HTERT RPE-1 (cell line): ENCODE results near the gene B4GALT4.
"Not testable (repeated sequence)": the region's sequence is repeated elsewhere in the genome, so short reads cannot be mapped to it uniquely, and the experiment has no call there.

ENCODE experiments used
- in situ Hi-C: fragments of 300-500 bp; cut with MboI; formaldehyde crosslinking; loops from 4 replicates; pipeline ENCODE4 v1.14.3; 2020; ENCODE audit warnings: low sequenced_read_pairs

B4GALT4 gene, protein sequence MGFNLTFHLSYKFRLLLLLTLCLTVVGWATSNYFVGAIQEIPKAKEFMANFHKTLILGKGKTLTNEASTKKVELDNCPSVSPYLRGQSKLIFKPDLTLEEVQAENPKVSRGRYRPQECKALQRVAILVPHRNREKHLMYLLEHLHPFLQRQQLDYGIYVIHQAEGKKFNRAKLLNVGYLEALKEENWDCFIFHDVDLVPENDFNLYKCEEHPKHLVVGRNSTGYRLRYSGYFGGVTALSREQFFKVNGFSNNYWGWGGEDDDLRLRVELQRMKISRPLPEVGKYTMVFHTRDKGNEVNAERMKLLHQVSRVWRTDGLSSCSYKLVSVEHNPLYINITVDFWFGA

DNA sequence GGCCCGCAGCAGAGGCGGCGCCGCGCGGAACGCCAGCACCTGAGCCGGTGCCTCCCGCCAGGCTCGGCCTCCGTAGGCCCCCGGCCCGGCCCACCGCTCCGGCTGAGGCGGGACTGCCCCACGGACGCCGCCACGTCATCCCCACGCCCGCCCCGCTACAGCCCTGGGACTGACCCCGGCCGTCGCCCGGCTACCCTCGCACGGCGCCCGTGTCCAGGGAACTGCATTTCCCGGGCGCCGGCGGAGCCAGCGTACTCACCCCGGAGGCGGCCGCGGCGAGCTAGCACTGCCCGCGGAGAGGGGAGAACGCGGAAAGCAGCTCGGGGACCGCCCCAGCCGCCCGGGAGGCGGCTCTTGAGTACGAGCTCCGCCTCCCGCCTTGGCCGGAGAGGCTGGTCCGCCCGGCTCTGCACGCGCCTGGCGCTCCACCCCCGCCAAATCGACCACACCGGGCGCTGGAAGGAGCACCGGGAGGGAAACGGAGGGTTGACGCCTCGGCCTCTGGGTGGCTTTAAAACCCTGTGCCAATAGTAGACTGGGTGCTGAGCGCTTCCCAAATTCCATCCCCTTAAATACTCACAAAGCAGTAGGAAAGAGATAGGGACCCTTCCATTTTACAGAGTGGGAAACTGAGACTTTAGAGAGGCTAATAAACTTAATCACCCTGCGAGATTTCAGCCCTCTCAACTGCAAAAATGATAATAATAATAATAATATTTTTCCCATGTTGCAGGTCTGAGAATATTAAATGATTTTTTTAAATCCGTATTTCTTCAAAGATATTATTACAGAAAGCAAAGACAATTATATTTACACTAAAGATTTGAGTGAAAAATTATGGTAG, at the start of gene B4GALT4:
Gene B4GALT4, minus strand, starts transcription at position 288 of the 844 bp plus-strand sequence. CDS start 10,779 bp downstream, outside the sequence.
- in situ Hi-C loops: no loop called here

DNA sequence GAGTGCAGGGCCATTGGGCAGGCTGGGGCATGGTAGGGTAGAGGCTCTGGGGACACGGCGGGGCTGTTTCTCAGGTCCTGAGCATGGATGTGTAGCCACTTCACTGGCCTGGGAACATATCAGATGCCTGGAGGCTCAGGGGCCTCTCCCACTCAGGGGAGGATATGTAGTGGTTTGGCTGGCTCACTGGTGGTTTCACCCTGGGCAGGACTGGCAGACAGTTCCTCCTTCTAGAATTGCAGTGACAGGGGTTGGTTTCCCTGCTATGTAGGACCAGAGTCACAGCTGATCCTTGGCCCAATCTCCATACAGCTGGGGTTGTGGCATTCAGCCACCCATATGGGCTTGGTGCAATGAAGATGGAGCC, 48.7 kb upstream of the B4GALT4 start:
- in situ Hi-C loops: no loop called here

DNA sequence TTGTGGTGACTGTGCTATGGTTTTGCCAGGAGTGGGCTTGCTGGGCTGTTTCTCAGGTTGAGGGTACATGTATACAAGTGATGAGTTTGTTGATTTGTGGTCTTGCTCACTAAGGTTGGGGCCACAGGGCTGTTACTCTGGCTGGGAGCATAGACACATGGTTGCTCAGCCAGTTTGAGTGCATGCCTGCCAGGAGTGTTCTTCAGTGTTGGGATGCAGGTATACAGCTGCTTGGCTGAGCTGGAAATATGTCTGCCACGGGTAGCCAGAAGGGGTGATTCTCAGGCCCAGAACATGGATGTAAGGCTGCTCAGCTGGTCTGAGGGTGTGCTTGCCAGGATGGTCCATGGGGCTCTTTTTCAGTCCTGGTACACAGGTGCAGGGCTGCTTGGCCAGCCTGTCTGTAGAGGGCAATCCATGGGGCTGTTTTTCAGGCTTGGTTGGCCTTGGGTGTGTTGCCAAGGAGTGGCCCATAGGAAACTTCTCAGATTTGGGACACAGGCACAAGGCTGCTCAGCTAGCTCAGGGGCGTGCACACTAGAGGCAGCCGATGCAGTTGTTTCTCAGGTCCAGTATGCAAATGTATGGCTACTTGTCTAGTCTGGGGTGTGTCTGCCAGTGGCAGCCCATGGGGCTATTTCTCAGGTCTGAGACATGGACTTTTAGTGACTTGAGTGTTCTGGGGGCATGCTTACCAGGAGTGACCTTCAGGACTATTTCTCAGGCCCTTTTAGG, 48.2 kb upstream of the B4GALT4 start:
- in situ Hi-C loops: no loop called here

DNA sequence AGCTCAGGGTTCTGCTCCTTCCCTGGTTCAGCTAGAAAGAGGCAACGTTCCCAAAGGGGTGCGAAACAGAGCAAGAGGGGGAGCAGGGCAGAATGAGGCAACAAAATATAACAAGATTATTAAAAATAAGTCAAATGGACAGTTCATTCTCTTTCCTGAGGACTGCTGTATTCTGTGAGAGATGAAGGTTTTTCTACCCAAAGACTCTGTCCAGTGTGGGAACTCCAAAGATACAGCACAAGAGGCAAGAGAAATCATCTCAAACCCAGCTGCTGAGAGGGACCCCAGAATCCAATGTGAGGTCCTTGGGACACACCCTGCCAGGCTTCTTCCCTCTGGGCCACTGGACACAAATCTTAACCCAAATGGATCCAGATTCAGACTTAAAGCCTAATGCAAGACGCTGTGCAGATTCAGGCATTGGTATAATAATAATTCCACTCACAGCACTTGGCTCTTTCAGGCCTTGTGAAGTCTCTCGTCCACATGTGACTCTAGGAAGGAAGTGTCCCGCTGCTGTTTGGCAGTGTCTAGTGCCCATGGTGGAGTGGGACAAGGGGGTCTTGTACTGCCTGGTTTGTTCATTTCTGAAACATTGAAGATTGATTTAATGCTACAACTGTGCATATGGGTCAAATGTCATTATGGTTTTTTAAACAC, 39.0 kb upstream of the B4GALT4 start:
- in situ Hi-C loops: no loop called here

DNA sequence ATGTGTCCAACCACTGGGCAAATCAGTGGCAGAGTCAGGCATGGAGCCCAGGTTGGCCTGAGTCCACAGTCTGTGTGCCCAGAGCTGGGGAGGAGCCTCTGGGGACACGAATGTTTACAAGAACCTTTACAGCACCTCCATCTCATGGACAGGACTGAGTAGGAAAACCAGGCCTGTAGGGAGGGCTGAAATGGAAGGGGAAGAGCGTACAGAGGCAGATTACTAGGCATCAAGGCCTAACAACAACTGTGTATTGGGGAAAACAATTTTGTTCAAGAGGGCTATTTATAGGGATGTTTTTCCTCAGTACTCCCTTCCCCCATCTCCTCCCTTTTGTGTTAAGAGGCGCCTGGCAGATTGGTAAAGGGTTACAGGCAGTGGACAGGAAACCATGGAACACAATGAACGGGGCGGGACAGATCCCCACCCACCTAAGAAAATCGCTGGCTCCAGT, 38.5 kb upstream of the B4GALT4 start:
- in situ Hi-C loops: no loop called here

DNA sequence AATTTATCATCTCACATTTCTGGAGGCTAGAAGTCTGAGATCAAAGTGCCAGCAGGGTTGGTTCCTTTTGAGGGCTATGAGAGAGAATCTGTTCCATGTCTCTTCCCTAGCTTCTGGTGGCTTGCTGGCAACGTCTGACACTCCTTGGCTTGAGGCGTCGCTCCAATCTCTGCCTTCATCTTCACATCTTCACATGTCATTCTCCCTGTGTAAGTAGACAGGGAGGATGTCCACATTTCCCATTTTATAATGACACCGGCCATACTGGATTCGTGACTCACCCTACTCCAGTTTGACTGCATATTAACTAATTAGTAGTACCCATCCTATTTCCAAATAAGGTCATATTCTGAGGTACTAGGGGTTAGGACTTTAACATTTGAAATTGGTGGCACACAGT, 36.0 kb upstream of the B4GALT4 start:
- in situ Hi-C loops: no loop called here

DNA sequence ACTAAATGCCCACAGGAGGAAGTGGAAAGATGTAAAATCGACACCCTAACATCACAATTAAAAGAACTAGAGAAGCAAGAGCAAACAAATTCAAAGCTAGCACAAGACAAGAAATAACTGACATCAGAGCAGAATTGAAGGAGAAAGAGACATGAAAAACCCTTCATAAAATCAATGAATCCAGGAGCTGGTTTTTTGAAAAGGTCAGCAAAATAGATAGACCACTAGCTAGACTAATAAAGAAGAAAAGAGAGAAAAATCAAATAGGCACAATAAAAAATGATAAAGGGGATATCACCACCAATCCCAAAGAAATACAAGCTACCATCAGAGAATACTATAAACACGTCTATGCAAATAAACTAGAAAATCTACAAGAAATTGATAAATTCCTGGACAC, 29.5 kb upstream of the B4GALT4 start:
- in situ Hi-C loops: not testable (repeated sequence)

DNA sequence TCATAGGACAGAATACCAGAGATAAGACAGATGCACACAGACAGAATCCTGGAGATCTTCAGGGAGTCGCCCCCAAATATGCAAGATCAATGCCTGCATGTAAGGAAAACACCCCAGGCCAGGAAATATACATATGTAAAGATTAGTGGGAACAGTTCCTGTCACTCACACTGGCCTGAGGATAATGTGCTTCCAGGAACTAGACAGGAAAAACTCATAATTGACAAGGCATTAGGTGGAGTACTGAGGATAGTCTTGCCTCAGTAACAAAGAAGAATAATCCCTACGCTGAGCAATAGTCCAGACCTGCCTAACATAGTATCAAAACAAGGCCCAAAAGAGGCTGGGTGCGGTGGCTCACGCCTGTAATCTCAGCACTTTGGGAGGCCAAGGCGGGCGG, 20.4 kb upstream of the B4GALT4 start:
- in situ Hi-C loops: no loop called here

DNA sequence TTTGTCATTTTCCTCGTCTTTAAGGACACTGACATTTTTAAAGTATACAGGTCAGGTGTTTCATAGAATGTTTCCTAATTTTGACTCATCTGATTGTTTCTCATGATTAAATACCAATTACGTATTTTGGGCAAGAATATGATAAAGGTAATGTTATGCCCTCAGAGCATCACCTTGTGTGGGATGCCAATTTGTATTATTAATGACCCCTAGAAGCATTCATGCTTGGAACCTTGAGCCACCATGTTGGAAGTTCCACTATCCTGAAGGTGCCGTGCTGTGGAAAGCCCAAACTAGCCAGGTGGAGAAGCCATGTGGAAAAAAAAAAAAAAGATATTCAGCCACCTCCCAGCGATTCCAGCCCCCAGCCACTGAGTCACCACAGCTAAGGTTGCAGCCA, 19.1 kb upstream of the B4GALT4 start:
- in situ Hi-C loops: no loop called here

DNA sequence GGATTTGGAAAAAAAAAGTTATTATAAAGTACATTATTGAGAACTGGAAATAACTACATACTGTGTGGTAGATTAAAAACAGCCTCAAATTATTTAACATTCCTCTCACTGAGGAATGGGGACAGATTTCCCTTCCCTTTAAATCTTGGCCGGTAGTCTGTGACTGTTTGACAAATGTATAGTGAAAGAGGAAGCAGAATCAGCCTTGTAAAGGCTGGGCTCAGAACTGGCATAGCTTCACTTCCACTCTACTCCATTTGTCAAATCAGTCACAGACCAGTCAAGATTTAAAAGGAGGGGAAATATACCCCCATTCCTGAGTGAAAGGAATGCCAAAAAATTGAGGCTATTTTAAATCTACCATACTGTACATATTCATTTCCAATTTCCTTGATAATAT, 18.2 kb upstream of the B4GALT4 start:
- in situ Hi-C loops: no loop called here

DNA sequence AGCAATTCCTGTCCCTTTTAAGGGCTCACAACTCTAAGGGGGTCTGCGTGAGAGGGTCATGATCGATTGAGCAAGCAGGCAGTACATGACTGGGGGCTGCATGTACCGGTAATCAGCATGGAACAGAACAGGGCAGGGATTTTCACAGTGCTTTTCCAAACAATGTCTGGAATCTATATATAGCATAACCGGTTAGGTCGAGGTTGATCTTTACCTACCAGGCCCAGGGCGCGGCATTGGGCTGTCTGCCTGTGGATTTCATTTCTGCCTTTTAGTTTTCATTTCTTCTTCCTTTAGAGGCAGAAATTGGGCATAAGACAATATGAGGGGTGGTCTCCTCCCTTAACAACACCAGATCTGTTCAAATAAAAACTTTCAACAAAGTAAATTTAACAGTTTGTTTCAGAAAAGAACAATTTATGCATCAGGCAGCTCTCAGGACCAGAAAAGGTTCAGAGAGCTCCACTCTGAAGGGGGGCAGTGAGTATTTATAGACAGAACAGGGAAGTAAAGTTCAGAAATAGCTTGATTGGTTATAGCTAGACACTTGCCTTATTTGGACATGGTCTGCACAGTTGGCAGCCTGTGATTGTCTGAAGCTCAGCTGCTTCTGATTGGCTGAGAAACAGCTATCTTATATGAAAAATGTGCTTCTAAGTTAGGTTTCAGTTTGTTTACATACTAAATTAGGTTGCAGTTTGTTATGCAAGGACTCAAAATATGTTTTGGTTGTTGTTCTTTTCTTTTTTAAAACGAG, 17.2 kb upstream of the B4GALT4 start:
- in situ Hi-C loops: no loop called here

DNA sequence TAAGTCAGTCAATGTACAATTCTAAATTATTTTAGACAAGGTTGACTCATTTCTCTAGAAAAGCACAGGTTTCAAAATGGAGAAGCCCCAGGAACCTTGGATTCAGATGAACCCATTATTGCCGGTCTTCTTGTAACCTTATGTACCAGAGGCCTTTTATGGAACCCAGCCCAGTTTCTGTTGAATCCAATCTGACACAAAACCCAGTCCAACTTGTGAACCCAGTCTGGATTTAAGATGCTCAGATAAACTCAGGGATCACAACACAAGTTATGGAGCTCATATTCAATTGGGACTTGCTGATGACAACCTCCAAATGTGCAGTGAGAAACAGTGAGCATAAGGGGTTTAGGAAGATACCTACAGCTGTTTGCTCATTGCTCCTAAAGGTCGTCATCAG, 16.4 kb upstream of the B4GALT4 start:
- in situ Hi-C loops: no loop called here

DNA sequence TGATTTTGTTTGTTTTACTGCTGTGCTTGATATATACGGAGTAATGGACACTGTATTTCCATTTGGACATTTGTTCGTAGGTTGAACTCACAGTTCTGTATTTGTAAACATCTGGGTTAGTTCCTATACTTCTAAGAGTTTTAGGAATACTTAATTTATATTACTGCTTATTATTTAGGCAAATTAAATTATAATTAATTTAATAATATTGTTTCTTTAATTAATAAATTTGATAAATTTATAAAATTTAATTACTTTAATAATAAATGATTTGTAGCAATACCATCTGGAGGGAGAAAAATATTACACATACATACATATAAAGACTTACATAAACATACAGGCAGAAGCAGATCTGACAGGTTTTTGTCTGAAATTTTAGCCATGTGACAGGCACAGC, 14.5 kb upstream of the B4GALT4 start:
- in situ Hi-C loops: no loop called here

DNA sequence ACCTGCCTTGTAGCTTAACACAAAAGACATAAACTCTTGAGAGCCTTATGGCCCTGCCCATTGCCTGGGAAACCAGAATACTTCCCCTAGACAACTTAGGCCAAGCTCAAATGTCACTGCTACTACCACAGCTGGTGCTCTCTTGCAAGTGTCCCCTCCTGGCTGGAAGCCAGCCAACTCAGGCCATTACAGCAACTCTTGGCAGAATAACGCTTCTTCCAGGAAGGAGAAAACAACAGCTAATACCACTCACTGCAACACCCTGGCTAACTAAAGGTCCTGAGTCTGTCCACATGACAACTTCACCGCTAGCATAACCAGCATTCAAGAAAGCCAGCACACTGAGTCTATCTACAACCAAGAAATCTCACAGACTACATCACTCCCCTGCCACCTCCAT, 5.1 kb upstream of the B4GALT4 start:
- in situ Hi-C loops: no loop called here

DNA sequence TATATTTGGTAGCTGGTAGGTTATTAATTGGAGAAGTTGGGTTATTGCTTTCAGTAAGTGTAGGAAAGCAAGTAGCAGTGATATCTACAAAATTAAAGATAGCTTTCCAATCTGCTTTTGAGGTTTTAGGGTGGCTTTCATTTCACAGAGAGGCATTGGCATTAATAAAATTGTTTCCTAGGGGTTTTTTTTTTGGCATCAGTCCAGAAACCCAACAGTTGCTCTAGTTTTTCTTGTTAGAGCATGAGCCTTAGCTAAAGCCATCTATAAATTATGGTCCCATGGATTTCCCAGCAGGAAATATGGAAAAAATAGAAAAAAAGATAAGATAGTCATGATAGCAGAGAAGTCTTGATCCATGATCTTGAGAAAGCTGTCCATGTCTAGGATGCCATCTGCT, 3.0 kb upstream of the B4GALT4 start:
- in situ Hi-C loops: no loop called here

DNA sequence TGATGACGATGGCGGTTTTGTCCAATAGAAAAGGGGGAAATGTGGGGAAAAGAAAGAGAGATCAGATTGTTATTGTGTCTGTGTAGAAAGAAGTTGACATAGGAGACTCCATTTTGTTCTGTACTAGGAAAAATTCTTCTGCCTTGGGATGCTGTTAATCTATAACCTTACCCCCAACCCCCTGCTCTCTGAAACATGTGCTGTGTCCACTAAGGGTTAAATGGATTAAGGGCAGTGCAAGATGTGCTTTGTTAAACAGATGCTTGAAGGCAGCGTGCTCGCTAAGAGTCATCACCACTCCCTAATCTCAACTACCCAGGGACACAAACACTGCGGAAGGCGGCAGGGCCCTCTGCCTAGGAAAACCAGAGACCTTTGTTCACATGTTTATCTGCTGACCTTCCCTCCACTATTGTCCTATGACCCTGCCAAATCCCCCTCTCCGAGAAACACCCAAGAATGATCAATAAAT, 2.4 kb upstream of the B4GALT4 start:
- in situ Hi-C loops: not testable (repeated sequence)

DNA sequence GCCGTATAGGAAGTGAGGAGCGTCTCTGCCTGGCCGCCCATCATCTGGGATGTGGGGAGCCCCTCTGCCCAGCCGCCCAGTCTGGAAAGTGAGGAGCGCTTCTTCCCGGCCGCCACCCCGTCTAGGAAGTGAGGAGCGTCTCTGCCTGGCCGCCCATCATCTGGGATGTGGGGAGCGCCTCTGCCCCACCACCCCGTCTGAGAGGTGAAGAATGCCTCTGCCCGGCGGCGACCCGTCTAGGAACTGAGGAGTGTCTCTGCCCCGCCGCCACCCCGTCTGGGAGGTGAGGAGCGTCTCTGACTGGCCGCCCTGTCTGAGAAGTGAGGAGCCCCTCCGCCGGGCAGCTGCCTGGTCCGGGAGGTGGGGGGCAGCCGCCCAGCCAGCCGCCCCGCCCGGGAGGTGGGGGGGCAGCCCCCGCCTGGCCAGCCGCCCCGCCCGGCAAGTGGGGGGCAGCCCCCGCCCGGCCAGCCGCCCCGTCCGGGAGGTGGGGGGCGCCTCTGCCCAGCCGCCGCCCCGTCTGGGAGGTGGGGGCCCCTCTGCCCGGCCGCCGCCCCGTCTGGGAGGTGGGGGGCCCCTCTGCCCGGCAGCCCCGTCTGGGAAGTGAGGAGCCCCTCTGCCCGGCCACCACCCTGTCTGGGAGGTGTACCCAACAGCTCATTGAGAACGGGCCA, 1.8 kb upstream of the B4GALT4 start:
- in situ Hi-C loops: not testable (repeated sequence)

DNA sequence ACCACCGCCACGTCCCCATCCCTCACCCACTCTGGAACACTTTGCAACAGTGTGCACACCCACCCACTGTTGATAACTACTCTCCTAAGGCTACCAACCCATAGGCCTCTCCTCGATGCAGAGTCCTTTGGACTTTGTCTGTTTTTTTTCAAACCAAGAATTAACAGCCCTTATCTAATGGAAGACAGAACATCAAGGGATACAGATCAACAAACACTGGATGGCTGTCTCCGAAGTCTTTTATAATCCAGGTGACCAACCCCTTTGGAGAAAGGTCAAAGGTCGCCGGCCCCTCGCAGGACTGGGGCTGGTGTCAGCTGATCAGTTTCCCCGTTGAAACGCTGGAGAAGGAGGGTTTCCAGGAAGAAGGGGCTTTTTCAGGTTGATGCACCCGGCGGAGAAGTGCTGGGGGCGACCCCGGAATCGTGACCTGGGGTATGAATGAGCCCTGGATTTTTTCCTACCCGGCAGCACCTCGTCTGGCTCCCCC, 532 bp downstream of the B4GALT4 start:
- in situ Hi-C loops: no loop called here

DNA sequence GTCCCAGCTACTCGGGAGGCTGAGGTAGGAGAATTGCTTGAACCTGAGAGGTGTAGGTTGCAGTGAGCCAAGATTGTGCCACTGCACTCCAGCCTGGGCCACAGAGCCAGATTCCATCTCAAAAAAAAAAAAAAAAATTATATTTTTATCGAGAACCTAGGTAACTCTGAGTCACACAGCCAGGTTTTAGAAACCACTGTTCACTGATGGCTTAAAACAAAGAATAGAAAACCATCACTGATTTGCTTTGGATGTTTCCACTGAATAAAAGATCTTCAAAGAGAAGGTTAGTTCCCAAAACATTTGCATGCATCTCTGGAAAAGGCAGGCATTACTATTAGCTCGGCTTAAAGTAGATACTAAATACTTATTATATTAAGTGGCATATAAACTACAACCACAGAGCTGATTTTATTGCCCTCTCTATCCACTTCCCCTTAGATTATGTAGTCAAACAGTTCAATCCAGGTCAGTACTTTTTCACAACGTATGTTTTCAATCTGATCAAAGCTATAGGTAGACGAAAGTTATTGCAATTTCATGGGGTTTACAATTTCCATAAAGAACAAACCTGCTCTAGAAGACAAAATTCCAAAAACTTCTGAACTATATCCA, 1.4 kb downstream of the B4GALT4 start:
- in situ Hi-C loops: no loop called here
